Suprapubic skin (tissue), 3 donors: ENCODE measurements around the gene COG7.

Experiments
- POLR2AphosphoS5 ChIP-seq, 3 donors: sonication (generic); formaldehyde crosslinking; IDR thresholded peaks; one replicate each; pipeline ENCODE4 v1.6.1; 2017; ENCODE audit warnings: antibody characterized with exemption in 3 of 3
- TF ChIP-seq, protein P1 (sequence below), 2 donors: fragments of 200-600 bp in 1 of 2; fragments of 450-650 bp in 1 of 2; sonication (generic) in 1 of 2; IDR thresholded peaks; one replicate each; pipeline ENCODE4 v1.5.1; 2016 to 2019; ENCODE audit warnings: antibody characterized with exemption in 2 of 2, mild to moderate bottlenecking in 1 of 2, moderate library complexity in 1 of 2

DNA sequence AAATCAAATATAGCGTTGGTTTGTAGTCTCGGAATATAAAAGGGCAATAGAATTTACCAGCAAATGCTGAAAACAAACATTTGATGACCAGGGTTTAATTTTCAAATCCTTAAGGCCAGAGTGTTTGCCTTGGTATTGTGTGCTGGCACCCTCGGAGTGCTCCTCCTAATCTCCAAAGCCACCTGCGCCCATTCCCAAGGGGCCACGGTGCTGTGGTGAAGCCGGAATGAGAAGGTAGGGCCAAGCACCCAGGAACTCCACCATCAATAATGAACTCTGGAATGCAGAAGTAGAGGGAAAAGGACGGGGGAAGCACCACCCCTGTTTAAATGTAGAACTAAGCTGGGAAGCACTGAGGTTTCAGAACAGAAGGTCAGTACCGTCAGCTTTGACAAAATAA is 51.9 kb downstream of the COG7 start:
- TF ChIP-seq, protein P1, sequence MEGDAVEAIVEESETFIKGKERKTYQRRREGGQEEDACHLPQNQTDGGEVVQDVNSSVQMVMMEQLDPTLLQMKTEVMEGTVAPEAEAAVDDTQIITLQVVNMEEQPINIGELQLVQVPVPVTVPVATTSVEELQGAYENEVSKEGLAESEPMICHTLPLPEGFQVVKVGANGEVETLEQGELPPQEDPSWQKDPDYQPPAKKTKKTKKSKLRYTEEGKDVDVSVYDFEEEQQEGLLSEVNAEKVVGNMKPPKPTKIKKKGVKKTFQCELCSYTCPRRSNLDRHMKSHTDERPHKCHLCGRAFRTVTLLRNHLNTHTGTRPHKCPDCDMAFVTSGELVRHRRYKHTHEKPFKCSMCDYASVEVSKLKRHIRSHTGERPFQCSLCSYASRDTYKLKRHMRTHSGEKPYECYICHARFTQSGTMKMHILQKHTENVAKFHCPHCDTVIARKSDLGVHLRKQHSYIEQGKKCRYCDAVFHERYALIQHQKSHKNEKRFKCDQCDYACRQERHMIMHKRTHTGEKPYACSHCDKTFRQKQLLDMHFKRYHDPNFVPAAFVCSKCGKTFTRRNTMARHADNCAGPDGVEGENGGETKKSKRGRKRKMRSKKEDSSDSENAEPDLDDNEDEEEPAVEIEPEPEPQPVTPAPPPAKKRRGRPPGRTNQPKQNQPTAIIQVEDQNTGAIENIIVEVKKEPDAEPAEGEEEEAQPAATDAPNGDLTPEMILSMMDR (IDR thresholded peaks at IDR 0.05): no peak
- no peak for TF ChIP-seq POLR2AphosphoS5 (IDR thresholded peaks at IDR 0.05)
